Measurements from ENCODE around the gene CMTR2. TPM values are rescaled to one million over a fixed set of nuclear protein-coding genes. Genes with fewer than 3 reads are reported as not detected.
"Not testable (repeated sequence)": the region's sequence is repeated elsewhere in the genome, so short reads cannot be mapped to it uniquely, and the experiment has no call there.

The CMTR2 gene
- total RNA-seq, 1 donor from 2014 or later, result 31.4 TPM

- Mint-ChIP-seq H3K9me3 (ENCODE audit: low read depth) (no peaks in the 10 kb centered on the region), H3K27ac (no peak overlapping the region), H3K36me3 (ENCODE audit: insufficient read depth) (no peaks in the 10 kb centered on the region), H3K4me1 (ENCODE audit: low read depth) (no peaks in the 10 kb centered on the region), H3K4me3 (ENCODE audit: low read depth) (no peak overlapping the region), H3K27me3 (peaks cover 18% of the 10 kb centered on the region)
- DNase-seq (ENCODE audit: low spot score, unreplicated experiment), result no peak
- no peak for TF ChIP-seq CTCF (IDR thresholded peaks at IDR 0.05; ENCODE audit: unreplicated experiment)
Measured at GRCh38 chr16:71327720-71328119, 38.5 kb upstream of the CMTR2 start.

GRCh38 chr16:71319999-71320398 lies 30.8 kb upstream of the CMTR2 start:
- Mint-ChIP-seq H3K9me3 (ENCODE audit: low read depth) (no peaks in the 10 kb centered on the region), H3K4me1 (ENCODE audit: low read depth) (no peaks in the 10 kb centered on the region), H3K27me3 (peaks cover 25% of the 10 kb centered on the region), H3K4me3 (ENCODE audit: low read depth) (no peak overlapping the region), H3K36me3 (ENCODE audit: insufficient read depth) (no peaks in the 10 kb centered on the region), H3K27ac (no peak overlapping the region)
- DNase-seq (ENCODE audit: low spot score, unreplicated experiment), result no peak
- TF ChIP-seq CTCF (IDR thresholded peaks at IDR 0.05; ENCODE audit: unreplicated experiment), result no peak

GRCh38 chr16:71315269-71315668 lies 26.1 kb upstream of the CMTR2 start:
- Mint-ChIP-seq H3K36me3 (ENCODE audit: insufficient read depth) (no peaks in the 10 kb centered on the region), H3K27me3 (peaks cover 33% of the 10 kb centered on the region), H3K4me3 (ENCODE audit: low read depth) (no peak overlapping the region), H3K4me1 (ENCODE audit: low read depth) (no peaks in the 10 kb centered on the region), H3K27ac (no peak overlapping the region), H3K9me3 (ENCODE audit: low read depth) (no peaks in the 10 kb centered on the region)
- no peak for TF ChIP-seq CTCF (IDR thresholded peaks at IDR 0.05; ENCODE audit: unreplicated experiment)
- no peak for DNase-seq (ENCODE audit: low spot score, unreplicated experiment)

- not testable (repeated sequence) for H3K27ac Mint-ChIP-seq; H3K9me3 Mint-ChIP-seq (ENCODE audit: low read depth); DNase-seq (ENCODE audit: low spot score, unreplicated experiment); H3K4me3 Mint-ChIP-seq (ENCODE audit: low read depth); H3K36me3 Mint-ChIP-seq (ENCODE audit: insufficient read depth); H3K4me1 Mint-ChIP-seq (ENCODE audit: low read depth)
- H3K27me3 Mint-ChIP-seq, result peaks cover 38% of the 10 kb centered on the region
Measured at GRCh38 chr16:71313591-71313990, 24.4 kb upstream of the CMTR2 start.

GRCh38 chr16:71311553-71312158 lies 22.5 kb upstream of the CMTR2 start:
- H3K36me3 Mint-ChIP-seq (ENCODE audit: insufficient read depth), result no peaks in the 10 kb centered on the region
- no peaks in the 10 kb centered on the region for H3K4me1 Mint-ChIP-seq (ENCODE audit: low read depth)
- no peak overlapping the region for H3K27ac Mint-ChIP-seq
- peak; percentile 84 for TF ChIP-seq CTCF (IDR thresholded peaks at IDR 0.05; ENCODE audit: unreplicated experiment)
- H3K9me3 Mint-ChIP-seq (ENCODE audit: low read depth), result no peaks in the 10 kb centered on the region
- peak; percentile 30 for DNase-seq (ENCODE audit: low spot score, unreplicated experiment)
- H3K27me3 Mint-ChIP-seq, result peaks cover 39% of the 10 kb centered on the region
- no peak overlapping the region for H3K4me3 Mint-ChIP-seq (ENCODE audit: low read depth)

- no peaks in the 10 kb centered on the region for H3K36me3 Mint-ChIP-seq (ENCODE audit: insufficient read depth)
- H3K4me3 Mint-ChIP-seq (ENCODE audit: low read depth), result no peak overlapping the region
- no peak for TF ChIP-seq CTCF (IDR thresholded peaks at IDR 0.05; ENCODE audit: unreplicated experiment)
- no peak overlapping the region for H3K27ac Mint-ChIP-seq
- peaks cover 25% of the 10 kb centered on the region for H3K27me3 Mint-ChIP-seq
- no peaks in the 10 kb centered on the region for H3K9me3 Mint-ChIP-seq (ENCODE audit: low read depth)
- DNase-seq (ENCODE audit: low spot score, unreplicated experiment), result no peak
- H3K4me1 Mint-ChIP-seq (ENCODE audit: low read depth), result no peaks in the 10 kb centered on the region
Measured at GRCh38 chr16:71303938-71304337, 14.7 kb upstream of the CMTR2 start.
